ENCODE results near the gene SUPT6H. TPM values are rescaled to one million over a fixed set of nuclear protein-coding genes. Genes with fewer than 3 reads are reported as not detected.

Gene SUPT6H
- total RNA-seq, 1 donor from 2014 or later, result 17.2 TPM

- no peak for DNase-seq (ENCODE audit: low read depth)
- TF ChIP-seq, protein P1, sequence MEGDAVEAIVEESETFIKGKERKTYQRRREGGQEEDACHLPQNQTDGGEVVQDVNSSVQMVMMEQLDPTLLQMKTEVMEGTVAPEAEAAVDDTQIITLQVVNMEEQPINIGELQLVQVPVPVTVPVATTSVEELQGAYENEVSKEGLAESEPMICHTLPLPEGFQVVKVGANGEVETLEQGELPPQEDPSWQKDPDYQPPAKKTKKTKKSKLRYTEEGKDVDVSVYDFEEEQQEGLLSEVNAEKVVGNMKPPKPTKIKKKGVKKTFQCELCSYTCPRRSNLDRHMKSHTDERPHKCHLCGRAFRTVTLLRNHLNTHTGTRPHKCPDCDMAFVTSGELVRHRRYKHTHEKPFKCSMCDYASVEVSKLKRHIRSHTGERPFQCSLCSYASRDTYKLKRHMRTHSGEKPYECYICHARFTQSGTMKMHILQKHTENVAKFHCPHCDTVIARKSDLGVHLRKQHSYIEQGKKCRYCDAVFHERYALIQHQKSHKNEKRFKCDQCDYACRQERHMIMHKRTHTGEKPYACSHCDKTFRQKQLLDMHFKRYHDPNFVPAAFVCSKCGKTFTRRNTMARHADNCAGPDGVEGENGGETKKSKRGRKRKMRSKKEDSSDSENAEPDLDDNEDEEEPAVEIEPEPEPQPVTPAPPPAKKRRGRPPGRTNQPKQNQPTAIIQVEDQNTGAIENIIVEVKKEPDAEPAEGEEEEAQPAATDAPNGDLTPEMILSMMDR (conservative IDR thresholded peaks at IDR 0.05; ENCODE audit: low read depth, low read length), result no peak
- H3K4me3 ChIP-seq (ENCODE audit: low read depth, low read length), result peak overlapping the region; percentile 67
These were observed 63.7 kb downstream of the SUPT6H start for GRCh38 chr17:28725660-28726225.

DNA sequence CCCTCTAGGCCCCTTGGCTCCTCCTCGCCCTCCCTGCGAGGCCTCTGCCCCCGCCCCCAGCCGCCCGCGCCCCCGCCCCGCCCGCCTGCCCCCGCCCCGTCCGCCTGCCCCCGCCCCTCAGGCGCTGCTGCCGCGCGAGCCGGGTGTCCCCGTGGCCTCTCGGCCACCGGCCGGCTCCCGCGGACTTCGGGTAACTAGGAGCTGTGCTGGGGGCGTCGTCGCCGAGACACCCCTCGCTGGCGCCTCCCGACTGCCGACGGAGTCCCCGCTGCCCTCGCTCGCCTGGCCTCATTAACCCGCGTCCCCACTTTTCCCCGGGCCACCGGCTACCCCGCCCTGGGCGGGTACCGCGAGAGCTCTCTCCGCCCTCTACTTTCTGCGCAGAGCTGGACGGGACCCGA is 64.2 kb downstream of the SUPT6H start, which contains the start of gene TLCD1:
Gene TLCD1 (minus strand): TSS at position 8 of the 401 bp plus-strand sequence. CDS start 136 bp downstream, outside the sequence.
- TF ChIP-seq, protein P1 (conservative IDR thresholded peaks at IDR 0.05; ENCODE audit: low read depth, low read length), result no peak
- H3K4me3 ChIP-seq (ENCODE audit: low read depth, low read length), result peak within 1 kb of the TSS; percentile 67
- no peak for DNase-seq (ENCODE audit: low read depth)

- peak overlapping the region; percentile 67 for H3K4me3 ChIP-seq (ENCODE audit: low read depth, low read length)
- TF ChIP-seq, protein P1 (conservative IDR thresholded peaks at IDR 0.05; ENCODE audit: low read depth, low read length), result peak; percentile 96
- DNase-seq (ENCODE audit: low read depth), result peak; percentile 91
These were observed 64.9 kb downstream of the SUPT6H start for GRCh38 chr17:28726627-28727491.

DNA sequence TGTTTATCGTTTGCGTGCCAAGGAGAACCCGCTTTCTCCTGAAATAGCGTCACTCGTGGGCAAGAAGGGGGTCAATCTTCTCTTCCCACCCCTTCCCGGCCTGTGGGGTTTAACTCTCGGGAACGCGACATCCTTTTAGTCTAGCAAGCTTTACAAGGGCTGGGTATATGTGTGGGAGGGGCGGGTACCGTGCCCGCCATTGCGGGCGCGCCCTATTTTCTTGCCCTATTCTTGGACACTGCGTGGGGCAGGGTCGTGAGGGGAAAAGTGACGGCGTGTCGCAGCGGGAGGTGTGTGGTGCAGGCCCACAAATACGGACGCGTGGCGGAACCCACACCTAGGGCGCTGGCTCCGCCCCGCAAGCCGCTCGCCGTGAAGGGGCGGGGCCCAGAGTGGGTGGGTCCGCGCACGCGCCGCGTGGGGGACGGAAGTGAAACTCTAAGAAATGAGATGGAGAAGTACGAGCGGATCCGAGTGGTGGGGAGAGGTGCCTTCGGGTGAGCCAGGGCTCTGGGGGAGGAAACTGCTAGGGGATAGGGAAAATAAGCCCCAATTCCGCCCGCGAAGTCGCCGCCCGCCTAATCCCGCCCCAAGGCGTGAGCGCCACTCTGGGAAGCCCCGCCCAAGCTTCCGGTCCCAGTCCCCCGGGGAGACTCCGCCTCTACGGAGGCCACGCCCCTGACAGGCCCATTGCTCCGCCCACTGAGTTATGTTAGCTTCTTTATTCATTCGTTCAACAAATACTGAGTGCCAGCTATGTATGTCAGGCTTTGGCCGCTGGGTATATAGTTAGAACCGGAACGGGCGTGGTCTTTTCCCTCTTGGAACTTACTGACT is 66.6 kb downstream of the SUPT6H start, which contains the start of gene NEK8:
Gene NEK8 (plus strand): TSS at position 425 of the 837 bp plus-strand sequence. CDS start 26 bp downstream, at position 451.
- TF ChIP-seq, protein P1 (conservative IDR thresholded peaks at IDR 0.05; ENCODE audit: low read depth, low read length), result no peak
- peak within 1 kb of the TSS; percentile 67 for H3K4me3 ChIP-seq (ENCODE audit: low read depth, low read length)
- DNase-seq (ENCODE audit: low read depth), result no peak

DNA sequence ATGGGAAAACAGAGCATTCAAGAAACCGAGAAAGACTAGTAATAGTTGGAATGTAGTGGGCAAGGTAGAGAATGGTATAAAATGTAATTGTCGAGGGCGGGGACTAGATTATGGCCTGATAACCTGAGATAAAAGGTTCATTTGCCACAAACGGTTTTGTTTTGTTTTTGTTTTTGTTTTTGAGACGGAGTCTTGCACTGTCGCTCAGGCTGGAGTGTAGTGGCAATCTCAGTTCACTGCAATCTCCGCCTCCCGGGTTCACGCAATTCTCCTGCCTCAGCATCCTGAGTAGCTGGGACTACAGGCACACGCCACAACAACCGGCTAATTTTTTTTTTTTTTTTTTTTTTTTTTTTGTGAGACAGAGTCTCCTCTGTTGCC is 67.9 kb downstream of the SUPT6H start:
- TF ChIP-seq, protein P1 (conservative IDR thresholded peaks at IDR 0.05; ENCODE audit: low read depth, low read length), result no peak
- H3K4me3 ChIP-seq (ENCODE audit: low read depth, low read length), result no peak overlapping the region
- no peak for DNase-seq (ENCODE audit: low read depth)

- TF ChIP-seq, protein P1 (conservative IDR thresholded peaks at IDR 0.05; ENCODE audit: low read depth, low read length), result no peak
- DNase-seq (ENCODE audit: low read depth), result no peak
- H3K4me3 ChIP-seq (ENCODE audit: low read depth, low read length), result no peak overlapping the region
These were observed 71.3 kb downstream of the SUPT6H start for GRCh38 chr17:28733346-28733745.
